ENCODE data around the gene EIF4EBP2. TPM values are rescaled to one million over a fixed set of nuclear protein-coding genes. Genes with fewer than 3 reads are reported as not detected.
A peak's percentile ranks its signal among the peaks of the same experiment; 100 is the strongest.

Gene EIF4EBP2, protein sequence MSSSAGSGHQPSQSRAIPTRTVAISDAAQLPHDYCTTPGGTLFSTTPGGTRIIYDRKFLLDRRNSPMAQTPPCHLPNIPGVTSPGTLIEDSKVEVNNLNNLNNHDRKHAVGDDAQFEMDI
- 38.7 and 40.6 TPM in 2 replicates for total RNA-seq

DNA sequence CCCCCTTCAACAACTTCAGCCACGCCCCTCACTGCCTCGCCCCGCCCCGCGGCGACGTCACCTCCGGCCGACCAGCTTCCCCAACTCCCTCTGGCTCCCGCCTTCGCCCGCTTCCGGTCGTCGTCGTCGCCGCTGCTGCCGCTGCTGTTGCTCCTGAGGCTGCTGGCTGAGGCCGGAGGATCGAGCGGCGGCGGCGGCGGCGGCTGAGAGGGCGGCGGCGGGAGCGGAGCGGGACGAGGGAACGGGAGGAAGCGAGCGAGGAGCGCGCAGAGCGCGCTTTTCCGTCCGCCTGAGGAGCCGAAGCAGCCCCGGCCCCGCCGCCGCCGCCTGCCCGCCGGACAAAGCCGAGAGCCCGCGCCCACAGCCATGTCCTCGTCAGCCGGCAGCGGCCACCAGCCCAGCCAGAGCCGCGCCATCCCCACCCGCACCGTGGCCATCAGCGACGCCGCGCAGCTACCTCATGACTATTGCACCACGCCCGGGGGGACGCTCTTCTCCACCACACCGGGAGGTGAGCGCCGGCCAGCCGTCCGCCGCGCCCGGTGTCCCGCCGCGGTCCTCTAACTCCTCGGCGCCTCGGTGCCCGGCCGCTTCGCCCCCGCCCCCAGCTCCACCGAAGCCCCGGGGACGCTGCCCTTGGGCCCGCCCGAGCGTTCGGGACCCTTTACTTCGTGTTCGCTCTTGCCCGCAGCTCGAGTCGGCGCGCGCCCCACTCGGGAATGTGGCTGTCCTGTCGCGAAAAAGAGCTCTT, at the start of gene EIF4EBP2:
TSS of gene EIF4EBP2 (plus strand) at position 110 of the 751 bp plus-strand sequence. CDS start at position 367, 257 bp downstream.
- peaks cover 32% of the 10 kb centered on the region for H3K4me1 Mint-ChIP-seq
- no peaks in the 10 kb centered on the region for H3K27me3 Mint-ChIP-seq
- ChIA-PET CTCF (interaction anchor here (0.6 to 2.1 kb wide), 7 partner anchors 25 to 258 kb away, joined by 3 to 9 read pairs (median 5); partner anchors contain the start of gene TYSND1), POLR2A (interaction anchor here (0.7 to 1.7 kb wide), 13 partner anchors 13 to 1291 kb away, joined by 3 to 8 read pairs (median 4); partner anchors contain the start of genes PPA1, SAR1A and TYSND1)
- H3K36me3 Mint-ChIP-seq (ENCODE audit: low read depth) = peaks cover 9% of the 10 kb centered on the region
- peak; percentile 100 for DNase-seq
- peak; percentile 98 for ATAC-seq (ENCODE audit: low read depth)
- H3K27ac Mint-ChIP-seq = peak within 1 kb of the TSS; percentile 80
- intact Hi-C loops (cut with micrococcal nuclease) = loop anchor here (1.0 to 5.0 kb wide), 8 partner anchors 22 to 484 kb away; partner anchors contain the start of genes LRRC20, PCBD1, PPA1 and SAR1A
- peak within 1 kb of the TSS; percentile 92 for H3K4me3 Mint-ChIP-seq
- no peaks in the 10 kb centered on the region for H3K9me3 Mint-ChIP-seq
- no peak for TF ChIP-seq CTCF (IDR thresholded peaks at IDR 0.05)

DNA sequence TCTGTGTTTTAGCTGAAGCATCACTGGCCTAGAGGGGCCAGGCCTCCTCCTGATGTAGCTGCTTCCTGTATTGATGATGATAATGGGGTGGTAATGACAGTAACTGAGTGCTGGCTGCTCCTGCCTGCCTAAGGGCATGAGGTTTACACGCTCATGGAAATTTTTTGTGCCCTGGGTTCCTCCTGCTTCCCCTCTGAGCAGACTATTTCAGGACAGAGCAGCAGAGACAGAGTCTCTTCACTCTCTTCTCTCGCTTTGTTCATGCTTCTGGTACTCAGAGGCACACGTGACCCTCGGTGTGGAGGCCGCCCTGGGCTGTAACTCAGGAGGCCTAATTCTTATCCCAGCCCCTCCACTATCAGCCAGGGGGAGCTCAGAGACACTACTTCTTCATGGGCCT, 49.4 kb upstream of the EIF4EBP2 start:
- peak overlapping the region; percentile 94 for H3K27ac Mint-ChIP-seq
- no peak for TF ChIP-seq CTCF (IDR thresholded peaks at IDR 0.05)
- no peaks in the 10 kb centered on the region for H3K9me3 Mint-ChIP-seq
- ATAC-seq (ENCODE audit: low read depth) (peak; percentile 12), DNase-seq (no peak)
- intact Hi-C loops (cut with micrococcal nuclease) = no loop called here
- peaks cover 40% of the 10 kb centered on the region for H3K4me1 Mint-ChIP-seq
- no peaks in the 10 kb centered on the region for H3K27me3 Mint-ChIP-seq
- ChIA-PET CTCF (interaction anchor here (1.3 to 3.3 kb wide), 5 partner anchors 10 to 133 kb away, joined by 4 to 31 read pairs (median 12); no protein-coding TSS in a partner anchor), POLR2A (interaction anchor here (0.8 to 3.5 kb wide), 7 partner anchors 10 to 122 kb away, joined by 3 to 16 read pairs (median 6); partner anchors contain the start of genes EIF4EBP2 and PPA1)
- peak overlapping the region; percentile 86 for H3K4me3 Mint-ChIP-seq
- no peaks in the 10 kb centered on the region for H3K36me3 Mint-ChIP-seq (ENCODE audit: low read depth)

DNA sequence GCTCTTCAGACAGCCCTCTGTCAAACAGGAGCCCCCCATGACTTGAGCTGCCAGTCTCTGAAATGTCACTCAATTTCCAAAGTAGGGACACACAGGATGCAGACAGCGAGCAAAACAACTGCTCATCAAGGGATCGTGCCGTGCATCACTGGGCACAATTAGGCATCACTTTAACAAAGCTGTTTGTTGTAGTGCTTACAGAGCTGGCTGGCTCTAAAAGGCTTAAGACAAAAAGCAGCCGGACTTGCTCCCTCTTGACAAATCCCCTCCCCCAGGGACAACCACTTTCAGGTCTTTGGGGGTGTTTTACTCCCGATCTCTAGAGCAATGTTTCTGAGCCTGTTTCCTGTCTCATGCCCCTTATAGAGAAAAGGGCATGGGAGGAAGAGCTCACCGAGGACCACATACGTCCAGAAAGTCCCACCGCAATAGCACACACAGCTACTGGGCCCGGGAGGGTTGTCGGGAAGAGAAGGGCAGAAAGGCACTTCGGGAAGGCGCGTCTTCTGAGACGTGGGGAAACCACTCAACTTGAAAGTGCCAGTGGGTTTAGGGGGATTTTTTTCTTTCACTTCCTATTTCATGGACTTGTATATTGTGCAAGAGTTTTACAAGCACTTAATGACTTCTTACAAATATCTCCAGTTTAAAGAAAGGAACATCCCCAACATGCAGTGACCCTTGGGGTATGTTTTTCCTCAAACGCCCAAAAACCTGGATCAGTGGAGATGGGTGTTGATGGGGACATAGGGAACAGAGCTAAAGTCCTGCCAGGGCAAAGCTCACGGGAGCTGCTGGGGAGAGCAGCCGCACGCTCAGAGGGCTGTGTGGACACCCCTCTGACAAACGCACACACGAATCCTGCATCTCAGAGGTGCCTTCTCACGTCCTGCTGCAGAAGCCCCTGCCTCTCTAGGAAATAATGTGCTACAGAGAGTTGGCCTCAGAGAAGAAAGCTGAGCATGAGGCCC, 48.6 kb upstream of the EIF4EBP2 start:
- DNase-seq = peak; percentile 36
- no peaks in the 10 kb centered on the region for H3K9me3 Mint-ChIP-seq
- ChIA-PET CTCF (interaction anchor here (0.8 to 3.3 kb wide), 7 partner anchors 9 to 134 kb away, joined by 3 to 31 read pairs (median 11); no protein-coding TSS in a partner anchor), POLR2A (interaction anchor here (0.8 to 3.5 kb wide), 10 partner anchors 9 to 134 kb away, joined by 3 to 16 read pairs (median 5); partner anchors contain the start of genes EIF4EBP2 and PPA1)
- no peak for TF ChIP-seq CTCF (IDR thresholded peaks at IDR 0.05)
- peaks cover 40% of the 10 kb centered on the region for H3K4me1 Mint-ChIP-seq
- no peaks in the 10 kb centered on the region for H3K36me3 Mint-ChIP-seq (ENCODE audit: low read depth)
- peak overlapping the region; percentile 94 for H3K27ac Mint-ChIP-seq
- intact Hi-C loops (cut with micrococcal nuclease) = loop anchor here (1.0 kb wide), 4 partner anchors 9 to 122 kb away; partner anchors contain the start of gene PPA1
- peak overlapping the region; percentile 86 for H3K4me3 Mint-ChIP-seq
- peak; percentile 78 for ATAC-seq (ENCODE audit: low read depth)
- no peaks in the 10 kb centered on the region for H3K27me3 Mint-ChIP-seq

- Mint-ChIP-seq H3K4me1 (peaks cover 45% of the 10 kb centered on the region), H3K27ac (peak overlapping the region; percentile 14), H3K36me3 (ENCODE audit: low read depth) (no peaks in the 10 kb centered on the region), H3K27me3 (no peaks in the 10 kb centered on the region), H3K4me3 (no peak overlapping the region), H3K9me3 (no peaks in the 10 kb centered on the region)
- TF ChIP-seq CTCF (IDR thresholded peaks at IDR 0.05) = no peak
- ATAC-seq (ENCODE audit: low read depth) (no peak), DNase-seq (no peak)
- ChIA-PET POLR2A (interaction anchor here (3.5 kb wide), 1 partner anchor 125 kb away, joined by 16 read pairs; the partner anchor contains the start of gene PPA1), CTCF (interaction anchor here (4.4 kb wide), 1 partner anchor 136 kb away, joined by 21 read pairs; no protein-coding TSS in a partner anchor)
- intact Hi-C loops (cut with micrococcal nuclease) = no loop called here
Measured at GRCh38 chr10:70357565-70357964, 46.4 kb upstream of the EIF4EBP2 start.

Data from activated B cell treated with CpG ODN at 0.5 μM for 24 hours (primary cell).